Measurements from ENCODE around the gene DDX41.
"Not testable (repeated sequence)": the region's sequence is repeated elsewhere in the genome, so short reads cannot be mapped to it uniquely, and the experiment has no call there.

DDX41 gene

DNA sequence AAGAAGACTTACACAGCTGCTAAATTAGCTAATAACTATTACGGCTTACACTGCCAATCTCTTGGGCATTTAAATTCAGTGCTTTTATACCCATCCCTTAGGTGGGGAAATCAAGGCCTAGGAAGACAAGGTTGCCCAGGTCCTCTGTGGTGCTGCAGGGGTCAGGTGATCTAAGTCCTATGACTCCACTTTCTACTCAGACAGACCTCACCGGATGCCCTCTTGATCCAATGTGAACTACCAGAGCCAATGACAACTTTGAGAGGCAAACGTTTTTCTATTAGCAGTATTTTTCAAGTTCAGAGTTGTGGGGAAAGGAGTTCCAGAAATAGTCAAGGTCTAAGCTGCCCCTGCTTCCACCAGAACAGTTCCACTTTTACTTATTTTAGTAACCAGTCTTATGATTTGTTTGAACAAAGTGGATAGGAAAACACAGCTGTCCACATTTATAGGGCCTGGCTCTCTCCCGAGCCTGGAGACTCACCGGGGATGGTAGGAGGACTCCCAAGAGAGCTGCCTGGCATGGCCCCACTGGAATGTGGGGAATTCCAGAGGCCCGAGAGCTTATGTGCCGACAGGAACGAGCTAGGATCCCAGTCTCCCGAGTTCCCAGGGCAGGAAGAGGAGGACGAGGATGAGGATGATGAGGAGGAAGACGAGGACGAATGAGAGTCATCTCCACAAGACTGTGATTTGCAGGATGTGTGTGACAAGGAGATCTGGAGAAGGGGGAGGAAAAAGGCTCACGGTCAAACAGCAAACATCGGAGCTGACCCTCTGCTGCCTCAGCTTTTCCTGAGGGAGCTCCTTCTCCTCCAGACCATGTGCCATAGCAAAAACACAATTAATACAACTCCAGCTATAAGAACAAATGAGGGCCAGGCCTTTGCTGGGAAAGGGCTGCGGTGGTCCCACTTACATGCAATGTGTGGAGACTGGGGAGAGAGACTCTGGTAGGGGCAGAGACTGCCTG lies 20.9 kb upstream of the DDX41 start:
- DNase-seq = no peak

DNA sequence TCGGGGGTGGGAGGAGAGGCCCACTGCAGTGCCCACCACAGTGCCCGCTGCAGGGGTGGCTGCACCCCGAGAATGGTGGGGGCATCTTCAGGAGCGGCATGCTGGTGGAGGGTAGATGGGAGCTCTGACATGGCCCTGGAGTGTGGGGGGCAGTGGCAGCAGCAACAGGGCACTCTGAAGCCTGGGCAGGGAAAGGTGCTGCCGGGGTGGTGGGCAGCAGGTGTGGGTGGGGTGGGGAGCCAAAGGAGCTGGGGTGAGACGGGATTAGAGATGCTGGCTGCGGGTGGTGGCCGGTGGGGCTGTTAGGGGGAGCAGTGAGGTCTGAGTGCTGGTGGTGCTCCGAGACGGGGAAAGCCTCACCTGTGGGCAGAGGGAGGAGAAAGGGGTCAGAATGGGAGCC lies 19.6 kb upstream of the DDX41 start:
- DNase-seq = no peak

DNA sequence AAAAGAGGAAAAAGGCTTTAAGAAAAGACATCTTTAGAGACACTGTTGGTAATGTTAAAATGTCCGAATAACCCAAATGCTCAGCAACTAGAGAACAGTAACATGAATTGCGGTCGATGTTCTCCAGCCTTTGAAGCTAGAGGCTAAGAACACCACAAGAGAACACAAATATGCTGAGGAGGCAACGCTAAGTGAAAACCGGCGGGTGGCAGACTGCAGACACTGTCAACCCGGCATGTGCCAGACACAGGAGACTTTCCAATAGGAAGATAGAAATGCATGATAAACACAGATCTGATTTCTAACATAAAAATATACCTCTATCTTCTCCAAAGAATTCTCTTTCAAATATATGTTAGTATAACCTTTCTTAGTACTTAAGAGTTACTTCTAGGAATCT lies 18.4 kb upstream of the DDX41 start:
- DNase-seq = no peak

GRCh38 chr5:177534433-177534832 lies 17.7 kb upstream of the DDX41 start:
- DNase-seq = not testable (repeated sequence)

DNA sequence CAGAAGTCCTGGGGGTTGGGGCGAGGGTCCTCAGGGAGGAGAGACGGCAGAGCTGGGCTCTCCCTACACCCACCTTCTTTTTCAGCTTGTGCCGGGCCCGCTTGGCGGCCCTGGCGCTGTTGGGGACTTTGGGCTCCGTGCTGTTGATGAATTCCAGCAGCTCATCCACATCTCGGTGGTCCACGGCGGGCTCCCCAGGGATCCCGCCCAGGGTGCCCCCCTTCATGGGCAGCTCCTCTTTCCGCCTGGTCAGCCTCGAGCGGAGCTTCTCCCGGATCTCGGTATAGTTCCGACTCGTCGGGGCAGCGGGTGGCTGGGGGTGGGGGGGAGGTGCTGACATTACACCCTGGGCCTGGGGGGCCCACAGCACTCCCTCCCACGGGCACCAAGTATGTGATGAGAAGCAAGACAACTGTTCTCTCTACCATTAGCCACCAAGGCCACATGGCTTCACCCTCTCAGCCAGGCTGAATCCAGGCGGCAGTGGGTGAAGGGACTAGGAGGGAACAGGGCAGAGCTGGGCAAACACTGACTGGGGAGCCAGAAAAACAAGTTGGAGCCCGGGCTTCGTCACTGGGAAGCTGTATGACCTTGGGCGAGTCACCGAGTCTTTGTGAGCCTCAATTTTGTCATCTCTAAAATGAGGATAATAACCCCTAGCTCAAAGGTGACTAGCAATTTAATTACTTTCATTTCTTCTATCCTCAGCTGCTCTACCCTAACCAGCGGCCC lies 14.6 kb upstream of the DDX41 start:
- no peak for DNase-seq

GRCh38 chr5:177530638-177531037 lies 13.9 kb upstream of the DDX41 start:
- no peak for DNase-seq

GRCh38 chr5:177529247-177530203 lies 12.8 kb upstream of the DDX41 start:
- no peak for DNase-seq

GRCh38 chr5:177528631-177529030 lies 11.9 kb upstream of the DDX41 start:
- no peak for DNase-seq

DNA sequence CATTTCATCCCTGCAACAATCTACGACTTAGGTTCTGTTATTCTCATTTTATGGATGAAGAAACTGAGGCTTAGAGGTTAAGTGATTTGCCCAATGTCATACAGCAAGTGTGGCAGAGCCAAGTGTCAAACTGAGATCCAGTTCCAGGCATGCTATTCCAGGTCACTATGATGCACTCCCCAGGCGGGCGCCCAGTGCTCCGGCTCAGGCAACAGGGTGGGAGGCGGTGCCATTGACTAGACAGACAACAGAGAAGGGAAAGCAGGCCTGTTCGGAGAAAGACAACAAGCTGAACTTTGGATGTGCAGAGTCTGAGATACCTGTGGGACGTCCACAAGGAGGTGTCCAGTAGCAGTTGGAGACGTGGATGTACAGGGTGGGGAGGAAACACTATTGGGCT lies 10.8 kb upstream of the DDX41 start:
- DNase-seq = no peak

GRCh38 chr5:177526791-177527190 lies 10.0 kb upstream of the DDX41 start:
- DNase-seq = no peak

GRCh38 chr5:177526191-177526590 lies 9.4 kb upstream of the DDX41 start:
- no peak for DNase-seq

GRCh38 chr5:177524941-177525655 lies 8.3 kb upstream of the DDX41 start:
- no peak for DNase-seq

- DNase-seq = no peak
Observed at GRCh38 chr5:177524539-177524900, 7.8 kb upstream of the DDX41 start.

DNA sequence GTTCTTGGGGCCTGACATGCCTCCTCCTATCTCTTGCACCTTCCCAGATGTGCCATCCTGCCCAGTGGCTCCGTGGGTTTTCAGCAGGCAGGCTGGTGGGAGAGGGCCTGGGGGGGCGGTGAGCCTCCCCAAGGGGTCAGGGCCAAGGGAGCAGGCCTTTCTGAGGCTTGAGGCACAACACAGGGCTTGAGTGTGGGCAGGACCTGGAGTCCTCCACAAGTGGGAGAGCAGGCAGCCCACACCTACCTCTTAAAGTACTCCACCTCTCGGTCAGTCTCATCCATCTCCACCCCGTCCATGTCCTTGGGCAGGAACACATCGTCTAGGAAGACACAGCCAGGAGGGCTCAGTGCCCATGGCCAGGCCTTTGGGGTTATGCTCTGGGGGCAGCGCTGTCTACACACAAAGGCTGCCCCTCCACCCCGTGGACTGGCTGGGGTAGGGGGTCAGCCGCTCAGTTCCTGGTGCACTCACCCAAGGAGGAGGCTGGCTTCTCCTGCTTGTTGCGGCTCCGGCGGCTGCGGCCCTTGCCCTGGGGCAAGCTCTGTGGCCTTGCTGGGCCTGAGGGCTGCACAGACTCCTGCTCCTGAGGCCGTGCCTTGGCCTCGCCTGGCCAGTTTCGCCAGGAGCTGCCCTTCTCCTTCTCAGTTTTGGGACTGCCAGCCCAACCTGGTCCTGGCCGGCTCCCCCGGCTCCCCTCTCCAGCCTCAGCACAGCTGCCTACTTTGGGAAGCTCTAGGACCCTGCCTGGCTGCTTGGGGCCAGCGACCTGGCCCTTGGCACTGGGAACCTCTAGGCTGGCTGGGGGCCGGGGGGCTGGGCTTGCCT lies 7.2 kb upstream of the DDX41 start:
- DNase-seq = no peak

GRCh38 chr5:177520916-177521513 lies 4.3 kb upstream of the DDX41 start:
- DNase-seq = no peak

- no peak for DNase-seq
Observed at GRCh38 chr5:177520271-177520670, 3.5 kb upstream of the DDX41 start.

GRCh38 chr5:177519463-177520235 lies 2.9 kb upstream of the DDX41 start:
- DNase-seq = no peak

- no peak for DNase-seq
Observed at GRCh38 chr5:177515580-177515979, 1.2 kb downstream of the DDX41 start.

DNA sequence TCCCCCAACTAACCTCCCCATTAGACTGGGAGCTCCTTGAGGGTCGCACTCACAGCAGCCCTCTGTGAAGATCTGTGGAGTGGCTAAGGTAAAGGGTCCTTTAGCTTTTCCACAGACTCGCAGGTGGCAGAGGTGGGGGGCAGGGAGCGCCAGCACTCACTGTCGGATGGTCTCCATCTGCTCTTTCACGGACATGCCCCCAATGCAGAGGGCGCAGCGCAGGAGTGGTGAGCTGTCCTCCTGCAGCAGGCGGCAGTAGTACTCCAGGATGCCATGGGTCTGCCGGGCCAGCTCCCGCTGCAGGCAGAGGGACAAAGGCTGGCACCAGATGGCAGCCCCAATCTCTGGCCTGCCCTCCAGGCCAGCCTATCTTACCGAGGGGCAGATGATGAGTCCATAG lies 2.2 kb downstream of the DDX41 start:
- no peak for DNase-seq

DNA sequence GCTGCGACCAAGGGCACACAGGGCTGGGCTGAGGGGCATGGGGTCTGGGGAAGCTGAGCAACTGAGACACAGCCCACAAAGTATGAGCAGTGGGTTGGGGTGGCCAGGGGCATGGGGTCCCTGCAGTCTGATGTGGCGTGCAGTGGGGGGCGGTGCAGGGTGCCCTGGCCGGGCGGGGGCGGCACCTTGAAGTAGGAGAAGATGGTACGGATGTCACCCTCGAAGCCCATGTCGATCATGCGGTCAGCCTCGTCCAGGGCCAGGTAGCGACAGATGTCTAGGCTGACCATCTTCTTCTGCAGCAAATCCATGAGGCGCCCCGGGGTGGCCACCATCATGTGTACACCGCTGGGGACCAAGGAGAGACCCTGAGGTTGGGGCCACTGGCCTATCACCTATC lies 3.3 kb downstream of the DDX41 start:
- DNase-seq = no peak

Data from activated T-cell treated with anti-CD3 and anti-CD28 coated beads, Interleukin-2, amount 50 U/mL, for 1 hour (primary cell).